Measurements from ENCODE around the gene PCP4. TPM values are rescaled to one million over a fixed set of nuclear protein-coding genes. Genes with fewer than 3 reads are reported as not detected.

The PCP4 gene
- total RNA-seq, 1 experiment from 2014 or later: 0.77 TPM

GRCh38 chr21:39904457-39904856, 37.2 kb downstream of the PCP4 start:
- H4K8ac ChIP-seq (replicated peaks; ENCODE audit: insufficient read length, low read depth, low read length): no peak overlapping the region

More at GRCh38 chr21:39904457-39904856, 37.2 kb downstream of the PCP4 start:
- Histone ChIP-seq H2BK20ac (ENCODE audit: low read depth, low read length, poor library complexity, severe bottlenecking) (no peak overlapping the region), H2BK120ac (ENCODE audit: low read depth, low read length, poor library complexity, severe bottlenecking) (no peak overlapping the region), H3K27ac (ENCODE audit: insufficient read length, low read depth, low read length) (no peak overlapping the region), H4K91ac (ENCODE audit: insufficient read length, low read depth, low read length) (no peak overlapping the region), H2BK5ac (ENCODE audit: insufficient read length, low read length) (no peak overlapping the region), H2BK12ac (ENCODE audit: insufficient read length, low read depth, low read length) (no peak overlapping the region), H2AK5ac (ENCODE audit: insufficient read length, low read length) (no peak overlapping the region), H4K5ac (ENCODE audit: insufficient read length, low read depth, low read length) (no peak overlapping the region), H3K23ac (ENCODE audit: insufficient read length, low read depth, low read length) (no peak overlapping the region), H3K79me1 (ENCODE audit: insufficient read depth, low read depth, low read length, poor library complexity, severe bottlenecking) (no peaks in the 10 kb centered on the region), H3K4me1 (ENCODE audit: insufficient read depth, low read length) (no peaks in the 10 kb centered on the region), H3K23me2 (ENCODE audit: insufficient read length, low read depth, low read length, poor library complexity, severe bottlenecking) (no peaks in the 10 kb centered on the region), H3K14ac (ENCODE audit: insufficient read depth, low read length) (no peak overlapping the region; the same call in 1 of the 2 replicates), H2BK15ac (ENCODE audit: low read depth, low read length) (no peak overlapping the region), H3K4ac (ENCODE audit: low read depth, low read length) (no peak overlapping the region), H2AFZ (ENCODE audit: low read length) (no peak overlapping the region), H3K9me3 (ENCODE audit: control insufficient read depth, low read depth, low read length) (no peaks in the 10 kb centered on the region), H4K20me1 (ENCODE audit: control insufficient read depth, insufficient read depth, insufficient read length) (peaks cover 3% of the 10 kb centered on the region), H3K18ac (ENCODE audit: insufficient read length, low read depth, low read length) (no peak overlapping the region), H3T11ph (ENCODE audit: low read length) (no peak overlapping the region), H3K27me3 (ENCODE audit: insufficient read depth, low read length) (no peaks in the 10 kb centered on the region), H3K9ac (ENCODE audit: extremely low read depth, insufficient read length, low read length) (no peak overlapping the region), H3K79me2 (ENCODE audit: insufficient read depth, low read length) (no peaks in the 10 kb centered on the region), H3K56ac (ENCODE audit: insufficient read length, low read depth, low read length) (no peak overlapping the region), H3K4me2 (ENCODE audit: insufficient read depth, insufficient read length, low read length) (no peak overlapping the region)
- Mint-ChIP-seq H3K27ac (no peak overlapping the region), H3K9me3 (no peaks in the 10 kb centered on the region; a peak in 1 of 5 replicates), H3K4me3 (no peak overlapping the region), H3K36me3 (ENCODE audit: insufficient read depth in 1 of 3, low read depth in 3 of 3) (no peaks in the 10 kb centered on the region; a peak in 1 of 7 replicates), H3K27me3 (ENCODE audit: low read depth) (peaks cover under 1% of the 10 kb centered on the region; the same call in 1 of the 2 replicates), H3K4me1 (peaks cover 0 to 3% of the 10 kb centered on the region in 2 experiments; a peak in 1 of 4 replicates)
- no CpG with 5 or more reads among the region's 3 CpGs for whole genome bisulfite sequencing (ENCODE audit: extremely low coverage, insufficient read length, low lambda C conversion rate)
- TF ChIP-seq CTCF (conservative IDR thresholded peaks at IDR 0.05): no peak
- no peak for DNase-seq

Data from H9 (cell line).